DMS 273 (cell line): ENCODE data around the gene ACOX2.

Experiments
- DNase-seq: peaks from one replicate; lab custom pipeline; 2025; ENCODE audit not compliant: unreplicated experiment; lab: John Stamatoyannopoulos, UW

ACOX2 gene

GRCh38 chr3:58474967-58475578 is 61.9 kb downstream of the ACOX2 start:
- no peak for DNase-seq

GRCh38 chr3:58474348-58474911 is 62.6 kb downstream of the ACOX2 start:
- DNase-seq = no peak

- DNase-seq = no peak
These were observed 63.7 kb downstream of the ACOX2 start for GRCh38 chr3:58473275-58473674.

- peak; percentile 89 for DNase-seq
These were observed 65.7 kb downstream of the ACOX2 start for GRCh38 chr3:58471025-58471887.

GRCh38 chr3:58470363-58471024 is 66.5 kb downstream of the ACOX2 start:
- no peak for DNase-seq

- no peak for DNase-seq
These were observed 67.9 kb downstream of the ACOX2 start for GRCh38 chr3:58469096-58469495.

GRCh38 chr3:58466899-58467563 is 70.0 kb downstream of the ACOX2 start:
- no peak for DNase-seq

GRCh38 chr3:58464866-58465265 is 72.1 kb downstream of the ACOX2 start:
- peak; percentile 17 for DNase-seq

- no peak for DNase-seq
These were observed 73.1 kb downstream of the ACOX2 start for GRCh38 chr3:58463942-58464271.

GRCh38 chr3:58463181-58463941 is 73.6 kb downstream of the ACOX2 start:
- DNase-seq = peak; percentile 89

- no peak for DNase-seq
These were observed 74.2 kb downstream of the ACOX2 start for GRCh38 chr3:58462829-58463180.

GRCh38 chr3:58459160-58459559 is 77.8 kb downstream of the ACOX2 start:
- DNase-seq = no peak
